ENCODE results near the gene ZFX.
"Not testable (repeated sequence)": the region's sequence is repeated elsewhere in the genome, so short reads cannot be mapped to it uniquely, and the experiment has no call there.

The ZFX gene

GRCh38 chrX:24149351-24150050, at the start of gene ZFX:
TSS of gene ZFX (plus strand) at chrX:24149729. CDS start at chrX:24172743, 23,014 bp downstream.
- in situ Hi-C loops (cut with MboI; ENCODE audit: low sequenced_read_pairs): no loop called here

GRCh38 chrX:24100713-24101112, 48.8 kb upstream of the ZFX start:
- in situ Hi-C loops (cut with MboI; ENCODE audit: low sequenced_read_pairs): no loop called here

- in situ Hi-C loops (cut with MboI; ENCODE audit: low sequenced_read_pairs): no loop called here
Observed at GRCh38 chrX:24110069-24110468, 39.5 kb upstream of the ZFX start.

DNA sequence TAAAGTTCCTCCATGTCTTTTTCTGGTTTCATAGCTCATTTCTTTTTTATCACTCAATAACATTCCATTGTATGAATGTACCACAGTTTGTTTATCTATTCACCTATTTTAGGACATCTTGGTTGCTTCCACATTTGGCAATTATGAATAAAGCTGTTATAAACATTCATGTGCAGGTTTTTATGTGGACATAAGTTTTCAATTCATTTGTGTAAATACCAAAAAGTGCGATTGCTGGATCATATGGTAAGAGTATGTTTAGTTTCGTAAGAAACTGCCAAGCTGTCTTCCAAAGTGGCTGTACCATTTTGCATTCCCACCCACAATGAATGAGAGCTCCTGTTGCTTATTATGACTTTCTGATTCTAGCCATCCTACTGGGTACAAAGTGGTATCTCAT, 36.3 kb upstream of the ZFX start:
- in situ Hi-C loops (cut with MboI; ENCODE audit: low sequenced_read_pairs): no loop called here

- in situ Hi-C loops (cut with MboI; ENCODE audit: low sequenced_read_pairs): no loop called here
Observed at GRCh38 chrX:24117258-24117657, 32.3 kb upstream of the ZFX start.

DNA sequence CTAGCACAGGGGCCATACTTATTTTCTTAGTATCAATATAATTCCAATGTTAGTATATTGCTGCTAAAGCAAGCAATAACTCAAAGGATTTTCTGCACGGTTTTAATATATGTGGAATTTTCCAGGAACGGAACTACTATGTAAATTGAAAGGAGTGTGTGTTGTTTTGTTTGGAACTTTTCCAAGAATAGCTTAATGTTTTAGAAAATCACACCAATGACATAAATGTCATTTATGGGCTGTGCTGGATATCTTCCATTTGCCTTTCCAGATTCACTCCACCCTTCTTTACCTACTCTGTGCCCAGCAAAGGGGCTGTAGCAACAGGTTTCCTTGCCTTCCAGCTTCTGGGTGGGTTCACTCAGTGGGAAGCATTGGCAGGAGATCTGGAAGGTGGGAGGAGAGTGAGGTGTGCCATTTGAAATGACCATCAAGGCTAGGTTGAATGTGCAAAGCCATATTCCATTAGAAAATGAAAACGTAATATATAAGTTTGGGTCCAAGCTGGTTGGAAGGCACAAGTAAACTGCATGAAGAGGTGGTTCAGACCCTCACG, 25.2 kb upstream of the ZFX start:
- in situ Hi-C loops (cut with MboI; ENCODE audit: low sequenced_read_pairs): no loop called here

GRCh38 chrX:24125028-24125612, 24.4 kb upstream of the ZFX start:
- in situ Hi-C loops (cut with MboI; ENCODE audit: low sequenced_read_pairs): no loop called here

GRCh38 chrX:24131476-24131875, 18.1 kb upstream of the ZFX start:
- in situ Hi-C loops (cut with MboI; ENCODE audit: low sequenced_read_pairs): no loop called here

DNA sequence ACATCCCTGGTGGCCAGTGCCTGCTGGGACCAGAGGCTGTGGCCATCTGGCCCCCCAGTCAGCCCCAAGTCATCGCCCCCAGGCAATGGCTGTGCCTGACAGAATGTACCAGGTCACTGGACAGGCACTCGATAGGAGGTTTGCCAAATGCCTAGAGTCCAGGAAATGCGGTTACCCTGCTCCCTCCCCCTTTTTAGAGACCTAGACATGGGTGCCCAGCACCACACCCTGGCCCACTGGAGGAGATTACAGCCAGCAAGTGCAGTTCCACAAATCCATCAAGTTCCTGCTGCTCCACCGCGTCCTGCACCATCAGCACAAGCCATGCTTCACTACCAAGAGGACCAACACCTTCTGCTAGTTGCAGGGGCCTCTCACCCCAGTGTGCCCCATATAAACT, 16.2 kb upstream of the ZFX start:
- in situ Hi-C loops (cut with MboI; ENCODE audit: low sequenced_read_pairs): no loop called here

- in situ Hi-C loops (cut with MboI; ENCODE audit: low sequenced_read_pairs): not testable (repeated sequence)
Observed at GRCh38 chrX:24135768-24136167, 13.8 kb upstream of the ZFX start.

DNA sequence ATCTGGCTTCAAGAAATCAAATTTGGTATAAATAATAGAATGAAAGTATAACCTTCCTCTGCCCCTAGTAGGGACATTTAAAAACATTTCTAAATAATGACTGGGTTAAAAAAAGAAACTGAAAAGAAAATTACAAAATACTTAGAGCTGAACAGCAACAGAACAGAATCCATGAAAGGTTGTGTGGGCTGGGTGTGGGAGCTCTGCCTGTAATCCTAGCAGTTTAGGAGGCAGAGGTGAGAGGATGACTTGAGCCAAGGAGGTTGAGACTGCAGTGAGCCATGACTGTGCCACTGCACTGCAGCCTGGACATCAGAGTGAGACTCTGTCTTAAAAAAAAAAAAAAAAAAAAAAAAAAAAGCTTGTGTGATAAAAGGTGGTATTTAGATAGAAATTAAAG, 12.3 kb upstream of the ZFX start:
- in situ Hi-C loops (cut with MboI; ENCODE audit: low sequenced_read_pairs): no loop called here

DNA sequence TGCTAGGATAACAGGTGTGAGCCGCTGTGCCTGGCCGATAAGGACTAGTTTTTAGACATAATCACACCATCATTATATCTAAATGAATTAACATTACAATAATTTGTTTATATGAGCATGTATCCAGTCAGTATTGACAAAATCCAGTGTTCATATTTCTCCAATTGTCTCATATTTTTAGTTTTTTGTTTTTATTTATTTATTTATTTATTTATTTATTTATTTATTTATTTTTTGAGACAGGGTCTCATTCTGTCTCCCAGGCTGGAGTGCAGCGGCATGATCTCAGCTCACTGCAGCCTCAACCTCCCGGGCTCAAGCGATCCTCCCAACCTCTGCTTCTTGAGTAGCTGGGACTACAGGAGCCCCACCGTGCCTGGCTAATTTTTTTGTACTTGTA, 5.5 kb upstream of the ZFX start:
- in situ Hi-C loops (cut with MboI; ENCODE audit: low sequenced_read_pairs): not testable (repeated sequence)

- in situ Hi-C loops (cut with MboI; ENCODE audit: low sequenced_read_pairs): no loop called here
Observed at GRCh38 chrX:24144528-24144927, 5.0 kb upstream of the ZFX start.

DNA sequence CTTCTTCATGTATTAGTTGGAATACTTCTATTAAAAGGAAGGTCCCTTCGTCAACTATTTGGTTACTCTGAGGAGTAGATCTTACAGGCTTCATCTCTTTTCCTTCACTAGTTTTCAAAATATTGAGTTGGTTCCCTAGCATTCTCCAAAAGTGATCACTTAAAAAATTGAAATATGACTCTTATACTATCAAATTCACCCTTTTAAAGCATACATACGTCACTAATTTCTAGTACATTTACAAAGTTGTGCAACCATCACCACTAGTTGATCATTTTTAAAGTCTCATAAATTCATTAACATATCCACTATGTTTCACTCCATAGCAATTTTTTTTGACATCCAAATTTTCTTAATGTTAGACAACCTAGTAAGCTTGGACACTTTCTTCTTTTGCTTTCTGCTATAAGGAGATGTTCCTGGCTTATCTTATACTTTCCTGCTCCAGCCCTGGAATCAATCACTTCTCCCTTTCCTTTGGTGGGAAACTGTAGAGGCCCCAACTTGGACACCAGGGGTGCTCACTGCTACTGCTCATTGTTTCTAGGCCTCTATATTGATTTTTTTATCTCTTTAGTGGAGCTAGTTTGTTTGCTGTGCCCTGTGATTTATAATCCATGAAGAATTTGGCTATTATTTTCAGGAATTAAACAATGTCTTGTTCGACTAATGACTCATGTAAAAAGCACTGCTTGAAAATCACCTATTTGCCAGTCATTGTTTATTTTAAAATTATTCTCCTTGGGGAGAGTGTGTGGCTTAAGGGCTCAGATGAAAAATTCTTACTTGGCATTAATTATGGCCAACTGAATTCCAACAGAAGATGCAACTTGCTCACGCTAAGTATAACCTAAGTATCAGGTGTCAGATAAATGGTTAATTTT, 4.0 kb upstream of the ZFX start:
- in situ Hi-C loops (cut with MboI; ENCODE audit: low sequenced_read_pairs): no loop called here

GRCh38 chrX:24146283-24146949, 3.1 kb upstream of the ZFX start:
- in situ Hi-C loops (cut with MboI; ENCODE audit: low sequenced_read_pairs): no loop called here

DNA sequence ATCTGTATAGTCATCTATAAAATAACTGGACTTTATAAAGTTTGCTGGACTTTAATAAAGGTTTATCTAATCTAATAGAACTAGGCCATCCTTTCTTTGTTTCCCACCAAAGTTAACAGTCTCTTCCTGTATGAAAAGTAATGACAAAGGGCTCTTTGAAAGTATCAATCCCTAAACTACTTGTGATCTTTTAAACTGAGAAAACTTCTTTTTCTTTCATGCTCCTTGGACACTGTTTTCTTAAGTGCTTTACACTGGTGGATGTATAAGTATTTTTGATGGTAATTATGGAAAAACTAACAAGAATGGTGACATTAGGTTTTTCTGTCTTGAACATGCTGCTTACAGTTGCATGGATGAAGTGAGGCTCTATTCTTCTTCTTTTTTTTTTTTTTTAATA, 2.4 kb upstream of the ZFX start:
- in situ Hi-C loops (cut with MboI; ENCODE audit: low sequenced_read_pairs): no loop called here

DNA sequence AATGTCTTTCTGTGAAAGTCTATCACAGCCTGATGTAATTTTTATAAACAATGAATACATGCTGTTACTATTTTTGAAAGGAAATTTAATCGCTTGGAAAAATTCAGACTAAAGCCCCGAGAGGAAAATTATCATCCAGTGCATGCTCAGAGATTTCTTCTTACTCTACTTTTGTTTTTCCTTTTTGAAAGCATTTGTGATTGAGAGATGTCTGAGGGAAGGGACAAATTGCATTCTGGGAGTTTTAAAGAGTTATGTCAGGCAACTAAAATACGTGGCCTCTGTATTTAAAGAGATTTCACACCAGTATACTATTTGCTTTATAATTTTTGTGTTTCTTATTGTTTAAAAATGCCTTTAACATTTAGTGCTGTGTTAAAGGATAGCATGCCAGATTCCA, 1.4 kb upstream of the ZFX start:
- in situ Hi-C loops (cut with MboI; ENCODE audit: low sequenced_read_pairs): no loop called here

GRCh38 chrX:24148535-24149350, 786 bp upstream of the ZFX start:
- in situ Hi-C loops (cut with MboI; ENCODE audit: low sequenced_read_pairs): no loop called here

DNA sequence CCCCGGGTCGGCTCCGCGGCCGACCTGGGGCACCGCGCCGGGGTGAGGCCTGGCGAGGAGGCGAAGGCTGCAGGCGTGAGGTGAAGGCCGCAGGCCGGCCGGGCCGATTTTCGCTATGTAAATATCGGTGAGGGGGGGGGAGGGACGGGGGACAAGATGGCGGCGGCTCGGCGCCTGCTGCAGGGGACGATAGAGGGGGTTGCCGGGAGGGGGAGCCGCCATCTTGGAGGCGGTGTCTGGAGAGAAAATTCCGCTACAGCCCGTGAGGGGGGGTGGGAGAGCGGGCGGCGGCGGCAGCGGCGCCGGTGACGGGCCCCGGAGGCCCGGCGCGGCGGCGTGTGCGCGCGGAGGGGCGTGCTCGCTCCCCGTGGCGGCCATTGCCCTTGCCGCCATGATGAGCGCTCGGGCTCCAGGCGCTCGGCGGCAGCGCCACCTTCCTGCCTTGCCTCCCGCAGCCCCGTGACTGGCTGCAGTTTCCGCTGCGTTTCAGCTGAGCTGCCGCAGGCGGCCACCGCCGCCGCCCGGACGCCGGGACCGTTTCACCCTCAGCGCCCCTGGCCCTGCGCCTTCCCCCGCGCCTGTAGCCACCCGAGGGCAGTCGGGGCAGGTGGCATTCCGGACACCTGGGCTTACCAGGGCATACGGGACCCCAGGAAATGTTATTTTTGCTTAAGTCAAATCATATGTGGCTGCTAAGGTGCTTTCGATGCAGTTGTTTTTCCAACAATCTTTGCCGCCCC, 692 bp downstream of the ZFX start:
- in situ Hi-C loops (cut with MboI; ENCODE audit: low sequenced_read_pairs): no loop called here

DNA sequence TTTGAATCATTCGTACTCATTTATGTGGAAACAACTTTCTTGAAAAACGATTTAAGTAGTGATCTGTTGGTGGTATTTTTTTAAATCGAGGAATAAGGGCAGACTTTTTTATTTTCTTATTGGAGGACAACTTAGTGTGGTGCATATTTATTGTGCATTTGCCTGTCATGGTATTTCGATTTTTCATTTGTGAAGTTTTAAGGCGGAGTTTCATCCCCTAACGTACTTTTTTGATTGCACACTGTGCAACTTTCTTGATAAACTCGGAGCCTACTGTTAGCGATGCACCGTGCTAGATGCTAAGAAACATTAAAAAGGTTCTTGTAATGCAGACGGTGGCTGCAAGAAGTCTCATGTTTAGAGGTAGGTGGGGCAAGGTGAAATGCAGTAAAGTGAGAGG, 1.4 kb downstream of the ZFX start:
- in situ Hi-C loops (cut with MboI; ENCODE audit: low sequenced_read_pairs): no loop called here

All from HL-60/S4 treated with phorbol 12-myristate 13-acetate at 8.2 ng/mL for 4 days and 3 days (cell line).